ENCODE results near the gene XRCC5.

GRCh38 chr2:216104691-216105090 is 4.5 kb upstream of the XRCC5 start:
- no peak for TF ChIP-seq CTCF (IDR thresholded peaks at IDR 0.05)
- TF ChIP-seq POLR2A (IDR thresholded peaks at IDR 0.05) = no peak

All from testis (tissue), 2 donors.